Right forelimb (tissue), 1 donor: ENCODE measurements around the gene HHLA2.

Experiments used
- DNase-seq: peaks from one replicate; pipeline ENCODE4 v3.0.0-alpha.2; 2018

The HHLA2 gene

DNA sequence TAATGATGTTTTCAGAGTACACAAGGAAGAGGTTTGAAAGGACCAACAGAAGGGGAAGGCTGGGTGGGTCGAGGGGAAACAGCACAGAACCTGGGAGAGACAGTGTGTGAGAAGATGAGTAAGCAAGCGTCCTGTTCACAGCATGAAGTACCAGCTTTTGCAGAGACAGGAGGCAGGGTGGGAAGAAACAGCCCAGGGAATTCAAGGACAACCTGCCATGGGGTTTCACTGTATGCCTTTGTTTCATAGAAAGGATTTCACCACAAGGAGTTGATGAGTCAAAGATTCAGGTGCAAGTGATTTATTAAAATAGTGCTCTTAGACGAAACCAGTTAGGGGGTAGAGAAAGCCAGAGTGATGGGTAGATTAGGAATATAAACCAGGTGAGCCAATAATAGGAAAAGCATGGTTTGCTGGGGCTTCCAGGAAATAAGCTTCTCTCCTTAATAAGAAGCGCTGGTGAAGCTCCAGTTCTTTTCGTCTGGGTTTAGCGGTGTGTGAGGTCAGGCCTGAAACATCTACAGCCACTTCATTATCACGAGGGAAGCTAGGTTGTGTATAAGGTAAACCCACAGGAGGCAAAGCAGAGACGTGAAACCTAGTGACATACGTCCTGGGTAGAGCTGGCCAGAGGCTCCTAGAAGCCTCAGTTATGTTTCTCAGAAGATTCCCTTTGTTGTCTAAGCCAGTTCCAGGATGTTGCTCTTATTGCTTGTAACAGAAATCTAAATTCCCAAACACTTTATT is 3.9 kb downstream of the HHLA2 start:
- no peak for DNase-seq

DNA sequence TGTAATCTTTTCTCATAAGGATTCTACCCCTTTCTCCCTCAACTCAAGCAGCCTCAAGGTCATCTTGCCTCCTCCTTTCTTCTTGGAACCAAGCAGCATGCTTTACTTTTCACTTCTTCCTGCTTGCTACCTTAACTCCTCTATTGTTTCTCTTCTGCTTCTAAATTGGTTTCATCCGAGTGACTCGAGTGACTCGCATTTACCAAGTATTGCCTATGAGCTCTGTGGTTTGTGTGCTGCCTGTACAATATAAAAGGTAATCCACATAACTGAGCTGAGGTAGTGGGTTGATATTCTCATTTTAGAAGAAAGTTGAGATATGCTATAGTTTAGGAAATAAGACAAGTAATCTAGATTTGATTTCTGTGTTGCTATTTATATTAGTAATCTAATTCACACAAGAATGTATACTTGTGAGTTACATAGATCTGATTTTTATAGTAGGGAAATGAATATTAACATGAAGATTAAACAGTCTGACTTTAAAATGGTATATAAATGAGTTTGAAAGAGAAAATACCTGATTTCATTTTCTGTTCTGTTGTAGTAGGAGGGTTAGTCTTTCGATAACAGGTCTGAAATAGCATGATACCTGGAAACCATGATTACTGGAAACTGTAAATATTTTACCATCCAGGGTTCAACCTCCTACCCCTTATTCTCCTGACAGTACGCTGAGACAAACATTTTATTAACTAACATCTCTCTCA is 5.5 kb downstream of the HHLA2 start:
- no peak for DNase-seq

- no peak for DNase-seq
Measured at GRCh38 chr3:108302570-108302969, 6.2 kb downstream of the HHLA2 start.

DNA sequence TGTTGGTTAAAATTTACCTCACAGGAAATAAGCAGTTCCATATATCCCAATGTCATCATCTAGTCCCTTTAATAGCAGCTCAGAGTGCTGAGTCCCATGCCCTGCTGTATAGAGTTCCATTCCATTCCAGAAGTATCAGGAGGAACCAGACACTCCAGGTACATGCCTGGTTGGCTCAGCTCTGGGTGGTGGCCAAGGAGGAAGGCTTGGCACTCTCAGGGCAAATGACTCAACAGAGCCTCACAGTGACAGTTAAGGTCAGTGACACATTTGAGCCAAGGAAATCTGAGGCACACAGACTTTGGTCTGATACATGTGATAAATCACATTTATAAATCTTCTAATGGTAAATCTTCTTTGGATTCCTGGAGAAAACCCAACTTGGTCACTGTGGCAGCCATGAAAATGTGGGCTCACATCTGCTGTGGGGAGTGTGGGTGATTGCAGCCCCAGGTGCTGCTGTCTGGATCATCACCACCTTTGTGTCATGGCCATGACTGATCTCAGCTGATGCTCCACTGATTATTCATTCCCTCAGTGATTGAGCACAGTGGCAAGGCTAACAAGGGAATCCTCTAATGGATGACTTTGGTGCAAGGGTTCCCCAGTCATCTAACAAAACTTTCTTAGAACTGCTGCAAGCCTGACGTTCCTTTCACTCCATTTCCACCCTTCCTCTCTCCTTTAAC is 9.3 kb downstream of the HHLA2 start:
- DNase-seq, result no peak

- DNase-seq, result no peak
Measured at GRCh38 chr3:108311797-108312196, 15.4 kb downstream of the HHLA2 start.

DNA sequence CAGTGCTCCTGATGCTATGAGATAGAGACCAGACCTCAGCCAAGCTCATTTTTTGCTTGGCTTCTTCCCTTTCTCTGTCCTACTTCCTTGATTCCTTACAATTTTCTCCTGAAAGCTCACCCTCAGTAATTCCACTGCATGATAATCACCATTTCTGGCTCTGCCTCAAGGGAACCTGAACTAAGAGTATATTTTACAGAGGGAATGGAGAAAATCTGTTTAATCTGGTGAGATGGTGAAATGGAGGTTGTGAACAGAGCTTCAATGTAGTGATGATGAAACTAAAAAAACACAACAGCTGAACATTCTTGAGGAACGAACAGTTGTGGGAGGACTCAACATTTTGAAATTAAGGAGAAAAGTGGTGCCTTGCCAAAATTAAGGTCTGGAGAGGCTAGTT is 16.3 kb downstream of the HHLA2 start:
- DNase-seq, result no peak

DNA sequence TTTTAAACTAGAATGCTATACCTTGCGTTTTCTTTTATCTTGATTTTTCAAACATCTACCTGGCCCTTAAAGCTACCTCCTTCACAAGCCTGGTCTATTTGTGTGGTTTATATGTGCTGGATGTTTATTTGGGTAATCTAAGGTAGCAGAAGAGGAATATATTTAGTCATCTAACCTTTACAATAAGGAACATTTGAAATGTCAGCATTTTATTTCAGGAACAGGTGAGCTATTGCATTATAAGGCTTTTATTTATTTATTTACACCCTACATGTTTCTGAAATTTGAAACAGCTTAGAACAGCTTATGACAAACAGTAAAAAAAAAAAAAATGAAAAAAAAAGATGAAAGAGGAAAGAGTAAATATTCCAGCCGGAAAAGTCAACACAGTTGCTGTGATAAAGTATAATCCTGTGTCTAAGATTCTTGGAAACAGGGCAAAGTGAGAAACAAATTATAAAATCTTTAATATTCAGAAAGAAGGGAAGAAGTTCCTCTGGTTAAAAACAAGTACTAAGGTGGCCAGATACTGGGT is 19.5 kb downstream of the HHLA2 start:
- DNase-seq, result no peak

- no peak for DNase-seq
Measured at GRCh38 chr3:108319428-108320082, 23.2 kb downstream of the HHLA2 start.

DNA sequence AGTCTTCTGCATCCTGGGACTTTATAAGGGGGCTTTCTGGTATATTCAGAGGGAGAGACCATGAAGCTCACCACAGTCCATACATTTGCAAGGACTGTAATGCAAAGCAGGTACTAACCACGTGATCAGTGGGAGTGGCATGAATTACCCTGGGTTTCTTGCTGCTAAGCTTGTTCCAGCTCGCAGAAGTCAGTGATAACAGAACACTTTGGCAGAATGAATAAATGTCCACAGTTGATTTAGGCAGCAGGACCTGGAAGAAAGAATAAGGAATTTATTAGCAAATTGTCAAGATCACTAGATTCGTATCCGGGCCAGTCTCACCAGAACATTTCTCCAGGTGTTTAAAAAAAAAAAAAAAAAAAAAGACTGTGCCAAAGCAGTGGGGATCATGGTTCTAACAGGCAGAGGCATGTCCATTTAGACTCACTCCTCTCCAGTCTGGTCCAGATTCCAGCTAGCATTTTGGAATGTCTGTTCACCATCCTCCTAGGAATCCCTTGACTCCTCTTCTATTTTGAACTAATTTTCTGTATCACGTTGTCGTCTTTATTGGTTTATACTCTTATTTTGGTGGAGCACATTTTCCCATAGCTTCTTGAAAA is 24.5 kb downstream of the HHLA2 start:
- DNase-seq, result no peak

GRCh38 chr3:108322352-108322751 is 26.0 kb downstream of the HHLA2 start:
- no peak for DNase-seq

- no peak for DNase-seq
Measured at GRCh38 chr3:108324177-108324576, 27.8 kb downstream of the HHLA2 start.

GRCh38 chr3:108327168-108327567 is 30.8 kb downstream of the HHLA2 start:
- DNase-seq, result no peak

DNA sequence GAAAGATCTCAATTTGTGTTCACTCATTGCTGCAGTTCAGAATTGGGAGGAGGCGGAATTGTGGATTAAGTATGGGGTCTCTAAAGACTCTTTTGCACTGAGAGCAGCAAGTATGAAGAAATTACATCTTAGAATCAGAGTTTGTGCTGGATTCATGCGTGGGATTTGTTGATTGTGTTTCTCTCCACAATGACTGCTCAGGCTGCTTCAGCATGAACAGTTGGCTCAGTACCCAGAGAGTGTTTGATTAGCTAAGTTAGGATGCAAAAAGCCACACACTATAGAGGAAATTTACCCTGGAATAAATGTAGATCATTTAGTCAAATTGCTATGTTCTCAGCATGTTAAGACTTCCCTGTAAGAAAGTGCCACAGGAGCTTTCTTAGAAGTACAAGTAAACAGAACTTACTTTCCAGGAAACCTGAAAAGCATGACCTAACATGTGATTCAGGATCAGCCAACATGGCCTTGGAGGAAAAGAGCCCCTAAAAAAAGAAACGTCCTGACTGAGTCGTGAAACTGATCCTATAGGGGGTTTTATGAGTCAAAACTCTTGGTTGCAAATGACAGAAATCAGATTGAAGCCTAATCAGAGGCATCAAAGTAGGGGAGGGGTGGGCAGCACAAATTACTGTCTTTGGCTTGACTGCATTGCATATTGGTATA is 32.6 kb downstream of the HHLA2 start:
- DNase-seq, result no peak

DNA sequence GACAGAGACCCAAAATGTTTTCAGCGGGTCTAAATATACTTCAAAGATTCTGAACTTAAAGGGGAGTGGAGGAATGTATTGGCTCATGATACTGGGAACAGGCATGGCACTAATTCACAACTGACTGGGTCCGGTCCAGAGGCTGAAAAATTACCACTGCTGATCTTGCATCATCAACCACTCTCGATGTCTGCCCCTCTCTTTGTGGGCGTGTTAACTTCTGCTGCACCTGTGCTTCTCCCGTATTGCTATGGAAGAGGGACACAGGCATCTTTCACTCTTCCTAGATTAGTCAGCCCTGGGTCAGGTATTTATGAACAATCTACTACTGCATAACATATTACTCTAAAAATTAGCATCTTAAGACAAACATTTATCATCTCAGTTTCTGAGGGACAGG is 33.2 kb downstream of the HHLA2 start:
- DNase-seq, result no peak

- no peak for DNase-seq
Measured at GRCh38 chr3:108329947-108330346, 33.6 kb downstream of the HHLA2 start.

DNA sequence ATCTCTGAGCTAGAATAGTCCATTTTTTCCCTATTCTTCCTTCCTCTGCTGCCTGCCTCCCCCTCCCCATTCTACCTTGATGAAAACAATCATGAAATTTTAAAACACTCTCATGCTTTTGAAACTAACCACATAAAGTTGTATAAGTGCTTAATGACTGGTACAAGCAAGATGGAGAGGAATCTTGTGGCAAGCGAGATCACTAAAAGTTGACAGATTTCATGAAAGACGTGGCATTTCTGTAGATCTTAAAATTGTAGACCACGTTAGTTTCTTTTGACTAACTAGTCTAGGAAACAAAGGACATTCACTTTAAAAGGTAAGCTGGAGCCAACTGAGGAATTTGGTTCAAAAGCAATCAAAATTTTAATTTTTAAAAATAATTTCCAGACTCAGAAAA is 35.4 kb downstream of the HHLA2 start:
- no peak for DNase-seq

GRCh38 chr3:108333961-108334360 is 37.6 kb downstream of the HHLA2 start:
- no peak for DNase-seq

DNA sequence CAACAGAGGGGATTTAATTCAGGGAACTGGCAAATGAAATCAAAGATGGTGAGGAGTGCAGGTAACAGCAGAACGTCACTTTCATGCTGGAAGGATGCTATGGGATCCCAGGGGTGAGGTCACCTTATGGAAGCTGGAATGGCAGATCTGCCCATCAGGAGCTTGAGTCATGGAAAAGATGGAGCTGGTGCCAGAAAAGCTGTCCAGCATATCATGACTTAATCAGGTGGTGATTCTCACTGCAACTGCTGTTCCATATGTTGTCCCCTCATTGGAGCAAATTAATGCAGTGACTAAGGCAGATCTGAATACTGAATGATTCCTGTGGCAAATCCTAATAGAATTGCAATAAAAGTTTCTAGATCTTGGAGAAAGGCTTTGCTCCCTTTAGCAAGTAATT is 38.4 kb downstream of the HHLA2 start:
- no peak for DNase-seq

- no peak for DNase-seq
Measured at GRCh38 chr3:108338901-108339545, 42.7 kb downstream of the HHLA2 start.

DNA sequence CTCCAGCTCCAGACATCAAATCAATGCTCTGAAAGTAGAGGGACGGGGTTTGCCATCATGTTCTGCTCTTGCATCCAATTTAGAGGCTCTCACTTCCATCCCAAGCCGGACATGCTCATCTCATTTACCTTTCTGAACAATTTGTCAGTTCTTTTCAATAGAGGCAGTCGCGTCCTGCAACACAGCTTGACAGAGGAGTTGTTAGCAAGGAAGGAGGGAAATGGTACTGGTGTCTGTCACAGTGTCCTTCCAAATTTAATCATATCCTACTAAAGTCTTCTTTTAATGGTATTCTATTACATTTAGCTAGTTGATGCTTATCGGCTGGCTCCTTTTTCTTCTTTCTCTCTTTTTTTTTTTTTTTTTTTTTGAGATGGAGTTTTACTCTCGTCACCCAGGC is 45.6 kb downstream of the HHLA2 start:
- no peak for DNase-seq

DNA sequence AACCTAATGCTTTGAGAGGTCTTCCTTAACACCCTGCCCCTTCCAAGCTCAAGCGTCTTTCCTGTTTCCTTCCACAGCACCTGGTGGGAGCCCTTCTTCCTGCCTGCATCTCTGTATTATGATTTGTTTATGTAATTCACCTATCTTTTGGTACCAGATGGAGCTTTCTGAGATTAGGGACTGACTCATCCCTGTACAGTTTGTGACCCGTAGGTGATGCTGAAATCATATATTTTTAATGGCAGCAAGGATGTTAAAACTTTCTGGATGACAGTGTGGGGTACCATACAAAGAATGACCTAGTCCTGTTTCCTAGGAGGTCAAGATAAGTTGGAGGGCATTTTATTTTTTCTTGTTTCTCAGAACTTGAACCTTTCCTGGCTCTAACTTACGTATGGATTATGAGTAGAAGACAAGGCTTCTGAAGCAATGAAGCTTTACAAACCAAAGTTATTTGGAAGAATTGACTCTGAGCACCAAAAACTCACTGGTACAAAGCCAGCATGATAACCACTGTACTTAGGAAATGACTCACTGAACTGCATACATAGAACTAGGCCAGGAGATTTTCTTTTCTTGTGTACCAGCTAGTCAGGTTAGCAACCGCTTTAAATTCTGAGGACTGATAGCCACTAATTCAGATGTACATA is 46.6 kb downstream of the HHLA2 start:
- no peak for DNase-seq
